Measurements from ENCODE around the gene SLX4IP.
"Not testable (repeated sequence)": the region's sequence is repeated elsewhere in the genome, so short reads cannot be mapped to it uniquely, and the experiment has no call there.

The SLX4IP gene

GRCh38 chr20:10434832-10435812 lies at the start of gene SLX4IP:
Gene SLX4IP (plus strand): TSS chr20:10435305. CDS start chr20:10458205, 22,900 bp downstream.
- peak; percentile 85 for DNase-seq

GRCh38 chr20:10385850-10386544 lies 49.1 kb upstream of the SLX4IP start:
- no peak for DNase-seq

DNA sequence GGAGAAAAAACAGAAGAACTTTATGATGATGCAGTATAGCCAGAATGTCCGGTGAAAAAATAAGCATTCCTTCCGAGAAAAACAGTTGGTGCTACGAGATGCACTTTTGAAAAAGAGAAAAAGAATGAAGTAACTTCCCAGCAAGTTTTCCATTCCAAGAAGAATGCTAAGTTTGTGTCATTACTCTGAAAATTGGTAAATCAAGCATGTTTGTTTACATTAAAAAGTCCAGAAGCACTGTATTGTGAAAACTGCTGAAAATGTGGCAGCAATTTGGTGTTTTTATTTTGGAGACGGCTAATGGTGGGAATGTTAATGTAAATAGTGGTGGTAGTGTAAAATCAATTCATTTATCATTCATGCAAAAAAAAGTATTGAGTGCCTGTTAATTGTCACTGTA lies 47.4 kb upstream of the SLX4IP start:
- DNase-seq, result no peak

DNA sequence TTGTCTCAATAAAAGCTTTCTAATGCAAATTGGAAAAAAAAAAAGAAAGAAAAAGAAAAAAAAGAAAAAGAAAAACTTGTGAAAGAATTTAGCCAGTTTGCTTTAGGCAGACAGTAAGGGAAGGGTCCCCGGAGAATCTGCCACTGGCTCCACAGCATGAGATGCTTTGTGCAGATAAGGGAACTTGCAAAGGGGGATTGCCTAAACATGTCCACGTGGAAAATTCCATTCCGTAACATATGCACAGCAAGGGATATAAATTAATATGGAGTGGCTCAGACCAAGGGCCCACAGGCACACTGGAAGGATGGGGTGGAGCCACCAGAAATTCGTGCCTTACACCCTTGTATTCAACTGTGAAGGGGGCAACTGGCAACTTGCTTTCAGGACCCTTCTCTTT lies 46.5 kb upstream of the SLX4IP start:
- no peak for DNase-seq

DNA sequence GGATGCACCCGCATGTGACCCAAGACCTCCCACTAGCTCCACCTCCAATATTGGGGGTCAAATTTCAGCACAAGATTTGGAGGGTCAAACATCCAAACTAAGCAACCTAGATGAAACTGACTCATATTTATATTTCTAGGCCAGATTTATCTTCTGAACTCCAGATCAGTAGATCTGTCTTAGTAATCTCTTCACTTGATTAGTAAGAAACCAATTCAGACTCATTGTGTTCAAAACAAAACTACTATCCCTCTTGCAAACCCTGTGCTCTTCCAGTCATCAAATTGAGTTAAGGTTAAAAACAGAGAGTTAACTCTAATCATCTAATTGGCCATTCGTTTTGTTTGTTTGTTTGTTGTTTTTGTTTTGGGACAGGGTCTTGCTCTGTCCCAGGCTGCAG lies 44.4 kb upstream of the SLX4IP start:
- no peak for DNase-seq

DNA sequence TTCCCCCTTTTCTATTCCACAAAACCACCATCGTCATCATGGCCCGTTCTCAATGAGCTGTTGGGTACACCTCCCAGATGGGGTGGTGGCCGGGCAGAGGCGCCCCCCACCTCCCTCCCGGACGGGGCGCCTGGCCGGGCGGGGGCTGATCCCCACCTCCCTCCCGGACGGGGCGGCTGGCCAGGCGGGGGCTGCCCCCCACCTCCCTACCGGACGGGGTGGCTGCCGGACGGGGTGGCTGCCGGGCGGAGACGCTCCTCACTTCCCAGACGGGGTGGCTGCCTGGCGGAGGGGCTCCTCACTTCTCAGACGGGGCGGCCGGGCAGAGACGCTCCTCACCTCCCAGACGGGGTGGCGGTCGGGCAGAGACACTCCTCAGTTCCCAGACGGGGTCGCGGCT lies 40.4 kb upstream of the SLX4IP start:
- not testable (repeated sequence) for DNase-seq

GRCh38 chr20:10398834-10399369 lies 36.2 kb upstream of the SLX4IP start:
- DNase-seq, result no peak

DNA sequence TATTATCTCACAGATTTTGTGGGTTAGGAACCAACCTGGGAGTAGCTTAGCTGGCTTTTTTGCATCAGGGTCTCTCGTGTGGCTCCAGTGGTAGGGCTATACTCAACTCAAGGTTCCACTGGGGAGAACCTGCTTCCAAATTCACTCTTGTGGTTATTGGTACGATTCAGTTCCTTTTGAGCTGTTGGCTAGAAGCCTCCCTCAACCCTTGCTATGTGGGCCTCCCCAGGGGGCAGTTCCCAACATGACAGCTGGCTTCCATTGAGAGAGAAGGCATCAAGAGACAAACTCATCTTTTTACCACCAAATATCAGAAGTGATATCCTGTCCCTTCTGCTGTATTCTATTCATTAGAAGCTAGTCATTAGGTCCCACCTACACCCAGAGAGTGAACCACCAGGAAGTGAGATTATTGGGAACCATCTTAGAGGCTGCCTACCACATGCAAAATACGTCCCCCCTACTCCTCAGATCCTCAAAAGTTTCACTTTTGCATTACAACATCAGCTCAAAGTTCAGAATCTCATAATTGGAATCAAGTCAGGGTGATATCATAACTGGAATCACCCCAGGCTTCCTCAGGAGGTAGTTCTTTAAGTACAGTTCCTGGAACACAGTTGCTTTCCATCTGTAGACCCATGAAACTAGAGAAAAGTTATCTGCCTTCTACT lies 32.0 kb upstream of the SLX4IP start:
- no peak for DNase-seq

- no peak for DNase-seq
Observed at GRCh38 chr20:10404023-10404628, 31.0 kb upstream of the SLX4IP start.

GRCh38 chr20:10404959-10405530 lies 30.1 kb upstream of the SLX4IP start:
- no peak for DNase-seq

DNA sequence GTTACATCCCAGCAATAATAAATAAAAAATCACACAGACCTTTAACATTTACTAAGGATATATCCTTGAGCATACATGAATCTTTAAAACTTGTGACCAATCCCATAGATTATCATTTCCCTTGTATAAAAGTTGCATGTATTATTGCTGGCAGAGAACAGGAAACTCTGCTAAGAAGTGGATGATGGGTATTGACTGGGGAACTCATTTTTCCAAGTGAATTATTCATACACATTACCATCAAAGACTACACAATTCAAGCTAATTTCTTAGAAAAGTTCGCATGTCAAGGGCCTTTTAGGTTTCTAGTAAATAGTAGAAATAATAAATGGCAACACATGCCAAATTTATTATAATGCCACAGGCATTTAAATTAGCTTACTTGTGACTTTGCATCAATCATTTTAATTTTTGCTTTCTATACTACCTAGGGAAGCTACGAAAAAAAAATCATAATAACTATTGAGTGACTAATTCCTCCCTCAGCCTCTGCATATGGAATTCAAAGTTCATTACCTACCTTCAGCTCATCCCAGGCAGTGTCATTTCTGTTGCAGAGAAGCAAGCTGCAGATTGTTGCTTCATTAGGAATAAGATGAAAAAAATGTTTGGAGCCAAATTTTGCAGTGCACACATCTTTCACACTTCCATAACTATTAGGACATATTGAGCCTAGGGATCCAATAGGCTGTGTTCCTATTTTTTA lies 26.8 kb upstream of the SLX4IP start:
- DNase-seq, result no peak

DNA sequence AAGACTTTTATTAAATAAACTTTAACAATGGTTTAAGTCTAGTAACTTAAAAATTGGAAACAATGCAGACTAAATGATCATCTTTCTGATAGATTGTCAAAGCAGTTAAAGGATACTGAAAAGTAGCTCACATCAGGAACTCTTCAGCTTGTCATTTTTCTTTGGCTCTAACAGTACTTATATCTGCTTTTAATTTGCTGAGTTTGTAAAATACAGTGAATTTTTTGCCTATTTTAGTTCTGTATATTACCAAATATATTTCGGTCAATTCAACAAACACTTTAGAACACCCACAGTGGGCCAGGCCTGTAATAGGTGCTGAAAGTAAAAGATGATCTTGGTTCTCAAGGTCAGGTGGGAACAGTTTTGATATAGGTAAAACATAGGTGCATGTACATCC lies 23.4 kb upstream of the SLX4IP start:
- no peak for DNase-seq

DNA sequence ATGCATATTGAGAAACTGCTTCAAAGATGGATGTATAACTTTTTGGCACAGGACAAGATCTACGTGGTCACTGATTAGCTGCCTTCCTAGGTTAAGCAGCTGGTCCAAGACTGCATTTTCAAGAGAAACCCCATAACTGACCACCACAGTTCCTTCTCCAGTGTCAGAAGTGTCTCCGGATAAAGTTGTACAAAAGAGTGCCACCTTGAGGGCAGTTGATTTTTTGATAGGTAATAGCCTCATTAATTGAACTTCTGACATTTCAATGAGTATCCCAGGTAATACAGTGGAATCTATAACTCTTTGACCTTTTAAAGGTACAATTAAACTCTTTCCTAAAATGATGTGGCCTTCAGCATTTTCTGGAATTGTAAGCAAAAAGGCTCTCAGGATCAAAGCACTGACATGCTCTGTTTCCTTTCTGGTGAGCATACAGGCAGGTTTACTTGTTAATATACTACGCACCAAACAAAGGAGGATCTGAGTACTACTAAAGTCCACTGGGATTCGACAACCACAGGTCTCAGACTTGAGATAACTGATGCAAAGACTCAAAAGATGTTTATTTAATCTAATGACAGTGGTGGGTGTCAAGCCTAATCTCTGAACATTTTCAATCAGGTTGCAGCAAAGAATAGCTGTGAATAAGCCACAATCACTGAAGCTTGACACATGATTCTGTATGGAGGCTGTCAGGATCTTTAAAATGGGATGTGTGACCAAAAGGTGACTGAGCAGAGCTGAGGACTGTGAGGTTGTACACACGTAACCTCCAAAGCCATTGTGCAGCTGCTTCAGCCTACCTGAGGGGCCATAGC lies 22.3 kb upstream of the SLX4IP start:
- DNase-seq, result no peak

- DNase-seq, result peak; percentile 33
Observed at GRCh38 chr20:10415013-10415650, 20.0 kb upstream of the SLX4IP start.

DNA sequence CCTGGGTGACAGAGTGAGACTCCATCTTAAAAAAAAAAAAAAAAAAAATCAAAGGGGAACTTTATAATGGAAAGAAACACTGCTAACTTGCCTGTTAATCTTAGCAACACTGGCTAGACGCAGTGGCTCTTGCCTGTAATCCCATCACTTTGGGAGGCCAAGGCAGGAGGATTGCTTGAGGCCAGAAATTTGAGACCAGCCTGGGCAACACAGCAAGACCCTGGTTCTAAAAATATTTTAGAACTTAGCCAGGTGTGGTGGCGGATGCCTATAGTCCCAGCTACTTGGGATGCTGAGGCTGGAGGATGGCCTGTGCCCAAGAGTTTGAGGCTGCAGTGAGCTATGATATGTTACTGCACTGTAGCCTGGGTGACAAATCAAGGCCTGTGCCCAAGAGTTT lies 17.9 kb upstream of the SLX4IP start:
- not testable (repeated sequence) for DNase-seq

GRCh38 chr20:10419550-10420133 lies 15.5 kb upstream of the SLX4IP start:
- DNase-seq, result peak; percentile 33

DNA sequence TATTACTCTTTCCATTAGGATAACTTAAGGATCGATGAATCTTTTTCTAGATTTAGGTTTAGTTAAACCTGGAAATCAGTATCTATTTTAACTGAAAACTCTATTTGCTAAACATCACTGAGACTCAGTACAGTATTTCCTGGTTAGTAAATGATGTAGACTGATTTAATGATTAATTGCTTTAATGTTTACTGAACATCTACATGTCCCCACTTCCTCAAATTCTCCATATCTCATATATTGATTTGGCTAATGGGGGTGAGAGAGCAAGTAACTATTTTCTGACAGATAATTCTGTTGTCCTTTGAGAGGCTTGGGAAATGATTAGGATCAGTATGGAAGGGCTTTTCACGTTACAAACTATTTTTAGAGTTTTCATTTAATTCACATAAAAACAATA lies 11.4 kb upstream of the SLX4IP start:
- no peak for DNase-seq

DNA sequence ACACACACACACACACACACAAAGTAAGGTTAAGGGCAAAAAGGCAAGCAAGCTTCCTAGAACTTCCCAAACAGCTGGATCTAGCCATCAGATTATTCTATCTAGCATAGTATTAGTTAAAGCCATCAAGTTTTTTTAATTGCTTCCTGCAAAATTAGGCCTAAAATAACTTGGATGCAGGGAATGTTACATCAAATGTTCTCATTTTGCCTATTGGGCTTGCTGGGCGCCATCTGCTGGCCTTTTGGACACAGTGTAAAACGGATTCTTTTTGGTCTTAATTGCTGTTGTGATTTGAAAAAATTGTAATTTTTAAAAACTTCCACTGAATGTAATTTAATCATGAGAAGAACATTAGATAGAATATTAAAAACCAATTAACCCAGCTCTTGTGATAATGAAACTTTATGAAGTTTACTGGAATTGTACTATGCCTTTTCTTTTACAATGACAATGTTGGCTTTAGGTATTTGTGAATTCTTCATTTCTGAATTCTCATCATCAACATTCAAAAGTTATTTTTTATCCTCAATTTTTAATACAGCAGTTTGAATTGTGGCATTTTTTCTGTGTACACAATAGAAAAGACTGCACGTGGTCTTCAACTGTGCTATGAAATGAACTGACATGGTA lies 7.9 kb upstream of the SLX4IP start:
- no peak for DNase-seq

- DNase-seq, result no peak
Observed at GRCh38 chr20:10428008-10428407, 7.1 kb upstream of the SLX4IP start.
